ENCODE data around the gene TMEM11.
"Not testable (repeated sequence)": the region's sequence is repeated elsewhere in the genome, so short reads cannot be mapped to it uniquely, and the experiment has no call there.

TMEM11 gene

GRCh38 chr17:21211825-21212479 is 2.0 kb downstream of the TMEM11 start:
- DNase-seq (ENCODE audit: low spot score), result no peak

GRCh38 chr17:21210411-21211076 is 3.4 kb downstream of the TMEM11 start:
- no peak for DNase-seq (ENCODE audit: low spot score)

- DNase-seq (ENCODE audit: low spot score), result no peak
These were observed 4.3 kb downstream of the TMEM11 start for GRCh38 chr17:21209511-21210175.

GRCh38 chr17:21208352-21208751 is 5.6 kb downstream of the TMEM11 start:
- DNase-seq (ENCODE audit: low spot score), result no peak

- no peak for DNase-seq (ENCODE audit: low spot score)
These were observed 9.0 kb downstream of the TMEM11 start for GRCh38 chr17:21204935-21205334.

- DNase-seq (ENCODE audit: low spot score), result no peak
These were observed 11.4 kb downstream of the TMEM11 start for GRCh38 chr17:21202512-21202911.

GRCh38 chr17:21201874-21202273 is 12.1 kb downstream of the TMEM11 start:
- no peak for DNase-seq (ENCODE audit: low spot score)

- no peak for DNase-seq (ENCODE audit: low spot score)
These were observed 12.7 kb downstream of the TMEM11 start for GRCh38 chr17:21201298-21201595.

- no peak for DNase-seq (ENCODE audit: low spot score)
These were observed 13.2 kb downstream of the TMEM11 start for GRCh38 chr17:21200590-21201297.

GRCh38 chr17:21199856-21200255 is 14.1 kb downstream of the TMEM11 start:
- DNase-seq (ENCODE audit: low spot score), result no peak

- no peak for DNase-seq (ENCODE audit: low spot score)
These were observed 14.7 kb downstream of the TMEM11 start for GRCh38 chr17:21199311-21199710.

GRCh38 chr17:21198411-21198810 is 15.6 kb downstream of the TMEM11 start:
- no peak for DNase-seq (ENCODE audit: low spot score)

- DNase-seq (ENCODE audit: low spot score), result no peak
These were observed 17.8 kb downstream of the TMEM11 start for GRCh38 chr17:21196126-21196525.

GRCh38 chr17:21194703-21195102 is 19.3 kb downstream of the TMEM11 start:
- no peak for DNase-seq (ENCODE audit: low spot score)

GRCh38 chr17:21194226-21194625 is 19.7 kb downstream of the TMEM11 start:
- DNase-seq (ENCODE audit: low spot score), result no peak

- DNase-seq (ENCODE audit: low spot score), result no peak
These were observed 20.9 kb downstream of the TMEM11 start for GRCh38 chr17:21193031-21193430.

- not testable (repeated sequence) for DNase-seq (ENCODE audit: low spot score)
These were observed 21.5 kb downstream of the TMEM11 start for GRCh38 chr17:21192414-21192813.

- DNase-seq (ENCODE audit: low spot score), result no peak
These were observed 22.3 kb downstream of the TMEM11 start for GRCh38 chr17:21191698-21192097.

GRCh38 chr17:21190078-21190477 is 23.9 kb downstream of the TMEM11 start:
- no peak for DNase-seq (ENCODE audit: low spot score)

GRCh38 chr17:21189361-21189760 is 24.6 kb downstream of the TMEM11 start:
- no peak for DNase-seq (ENCODE audit: low spot score)

GRCh38 chr17:21186399-21187187 is 27.4 kb downstream of the TMEM11 start:
- no peak for DNase-seq (ENCODE audit: low spot score)

GRCh38 chr17:21185061-21185460 is 28.9 kb downstream of the TMEM11 start:
- no peak for DNase-seq (ENCODE audit: low spot score)
